Mucosa of stomach (tissue), 1 donor: Measurements from ENCODE around the gene HSPA1B.
A peak's percentile ranks its signal among the peaks of the same experiment; 100 is the strongest.
"Not testable (repeated sequence)": the region's sequence is repeated elsewhere in the genome, so short reads cannot be mapped to it uniquely, and the experiment has no call there.

Source experiments
- H3K27me3 ChIP-seq: one replicate; pipeline ENCODE4 v1.7.0; 2013; ENCODE audit warnings: mild to moderate bottlenecking, low read length; ENCODE audit not compliant: control insufficient read depth, insufficient read depth
- H3K36me3 ChIP-seq: one replicate; pipeline ENCODE4 v1.7.0; 2013; ENCODE audit warnings: low read length; ENCODE audit not compliant: control insufficient read depth, insufficient read depth
- H3K4me1 ChIP-seq: one replicate; pipeline ENCODE4 v1.7.0; 2013; ENCODE audit warnings: mild to moderate bottlenecking, low read length; ENCODE audit not compliant: control insufficient read depth, insufficient read depth
- H3K4me3 ChIP-seq: one replicate; pipeline ENCODE4 v1.7.0; 2013; ENCODE audit warnings: low read length
- H3K9ac ChIP-seq: one replicate; pipeline ENCODE4 v1.7.0; 2013; ENCODE audit warnings: mild to moderate bottlenecking, low read length, moderate library complexity
- H3K9me3 ChIP-seq: one replicate; pipeline ENCODE4 v1.7.0; 2013; ENCODE audit warnings: mild to moderate bottlenecking, low read length, moderate library complexity; ENCODE audit not compliant: control insufficient read depth
- donor health status: Pancreatic carcinoma.

Gene HSPA1B

GRCh38 chr6:31858707-31859106, 31.2 kb downstream of the HSPA1B start:
- H3K36me3 ChIP-seq: peaks cover 20% of the 10 kb centered on the region
- H3K4me1 ChIP-seq: peaks cover 15% of the 10 kb centered on the region

GRCh38 chr6:31859923-31860322, 32.4 kb downstream of the HSPA1B start:
- Histone ChIP-seq H3K4me3 (no peak overlapping the region), H3K36me3 (peaks cover 20% of the 10 kb centered on the region), H3K4me1 (peaks cover 18% of the 10 kb centered on the region), H3K9me3 (no peaks in the 10 kb centered on the region), H3K9ac (no peak overlapping the region), H3K27me3 (no peaks in the 10 kb centered on the region)

More at GRCh38 chr6:31858707-31859106, 31.2 kb downstream of the HSPA1B start:
- Histone ChIP-seq H3K9me3 (no peaks in the 10 kb centered on the region), H3K27me3 (no peaks in the 10 kb centered on the region), H3K9ac (no peak overlapping the region), H3K4me3 (no peak overlapping the region)

GRCh38 chr6:31860349-31860748, 32.8 kb downstream of the HSPA1B start:
- peaks cover 22% of the 10 kb centered on the region for H3K4me1 ChIP-seq
- H3K27me3 ChIP-seq: no peaks in the 10 kb centered on the region
- no peak overlapping the region for H3K4me3 ChIP-seq
- no peaks in the 10 kb centered on the region for H3K9me3 ChIP-seq
- no peak overlapping the region for H3K9ac ChIP-seq
- peaks cover 24% of the 10 kb centered on the region for H3K36me3 ChIP-seq

GRCh38 chr6:31861150-31861549, 33.6 kb downstream of the HSPA1B start:
- Histone ChIP-seq H3K9me3 (no peaks in the 10 kb centered on the region), H3K4me1 (peaks cover 30% of the 10 kb centered on the region), H3K27me3 (no peaks in the 10 kb centered on the region), H3K4me3 (no peak overlapping the region), H3K9ac (no peak overlapping the region), H3K36me3 (peaks cover 32% of the 10 kb centered on the region)

- H3K9ac ChIP-seq: peak overlapping the region; percentile 80
- H3K4me1 ChIP-seq: peaks cover 31% of the 10 kb centered on the region
- no peaks in the 10 kb centered on the region for H3K9me3 ChIP-seq
- peak overlapping the region; percentile 44 for H3K4me3 ChIP-seq
- H3K27me3 ChIP-seq: no peaks in the 10 kb centered on the region
- peaks cover 35% of the 10 kb centered on the region for H3K36me3 ChIP-seq
Measured at GRCh38 chr6:31861919-31862343, 34.4 kb downstream of the HSPA1B start.

GRCh38 chr6:31862344-31863235, 35.1 kb downstream of the HSPA1B start, which contains the start of gene NEU1:
Gene NEU1 (minus strand): TSS chr6:31862821. CDS start chr6:31862776, 45 bp downstream.
- H3K4me1 ChIP-seq: peaks cover 31% of the 10 kb centered on the region
- H3K9ac ChIP-seq: peak within 1 kb of the TSS; percentile 80

GRCh38 chr6:31864123-31864562, 36.6 kb downstream of the HSPA1B start:
- H3K4me3 ChIP-seq, H3K9ac ChIP-seq, H3K9me3 ChIP-seq, H3K27me3 ChIP-seq: not testable (repeated sequence)
- peaks cover 38% of the 10 kb centered on the region for H3K36me3 ChIP-seq
- peaks cover 31% of the 10 kb centered on the region for H3K4me1 ChIP-seq

More at GRCh38 chr6:31862344-31863235, 35.1 kb downstream of the HSPA1B start, which contains the start of gene NEU1:
- H3K4me3 ChIP-seq: peak within 1 kb of the TSS; percentile 44
- H3K9me3 ChIP-seq: no peaks in the 10 kb centered on the region
- peaks cover 35% of the 10 kb centered on the region for H3K36me3 ChIP-seq
- no peaks in the 10 kb centered on the region for H3K27me3 ChIP-seq

- Histone ChIP-seq H3K27me3 (no peaks in the 10 kb centered on the region), H3K9me3 (no peaks in the 10 kb centered on the region), H3K4me1 (peaks cover 31% of the 10 kb centered on the region), H3K36me3 (peaks cover 35% of the 10 kb centered on the region), H3K9ac (no peak overlapping the region), H3K4me3 (no peak overlapping the region)
Measured at GRCh38 chr6:31864818-31865204, 37.3 kb downstream of the HSPA1B start.

GRCh38 chr6:31865205-31866118, 37.9 kb downstream of the HSPA1B start:
- Histone ChIP-seq H3K9ac (no peak overlapping the region), H3K4me1 (peaks cover 31% of the 10 kb centered on the region), H3K27me3 (no peaks in the 10 kb centered on the region), H3K9me3 (no peaks in the 10 kb centered on the region), H3K36me3 (peaks cover 29% of the 10 kb centered on the region), H3K4me3 (no peak overlapping the region)

GRCh38 chr6:31868658-31868971, 41.1 kb downstream of the HSPA1B start:
- not testable (repeated sequence) for H3K9ac ChIP-seq, H3K4me3 ChIP-seq, H3K9me3 ChIP-seq, H3K27me3 ChIP-seq
- Histone ChIP-seq H3K4me1 (peaks cover 17% of the 10 kb centered on the region), H3K36me3 (peaks cover 30% of the 10 kb centered on the region)

GRCh38 chr6:31869343-31869742, 41.8 kb downstream of the HSPA1B start:
- Histone ChIP-seq H3K9ac (no peak overlapping the region), H3K36me3 (peaks cover 33% of the 10 kb centered on the region), H3K4me3 (no peak overlapping the region), H3K4me1 (peaks cover 15% of the 10 kb centered on the region), H3K9me3 (no peaks in the 10 kb centered on the region), H3K27me3 (no peaks in the 10 kb centered on the region)
